ENCODE data around the gene DAPL1.
A peak's percentile ranks its signal among the peaks of the same experiment; 100 is the strongest.
"Not testable (repeated sequence)": the region's sequence is repeated elsewhere in the genome, so short reads cannot be mapped to it uniquely, and the experiment has no call there.

Gene DAPL1

GRCh38 chr2:158829167-158829566 lies 34.0 kb downstream of the DAPL1 start:
- in situ Hi-C loops (cut with HindIII; ENCODE audit: low sequenced_read_pairs): no loop called here
- DNase-seq (ENCODE audit: low read depth): no peak
- no peak for TF ChIP-seq CTCF (IDR thresholded peaks at IDR 0.05; ENCODE audit: low read depth, low read length, missing control alignments)
- H3K4me3 ChIP-seq (ENCODE audit: low read depth, low read length): no peak overlapping the region

GRCh38 chr2:158830201-158830600 lies 35.1 kb downstream of the DAPL1 start:
- no peak for DNase-seq (ENCODE audit: low read depth)
- no peak overlapping the region for H3K4me3 ChIP-seq (ENCODE audit: low read depth, low read length)
- TF ChIP-seq CTCF (IDR thresholded peaks at IDR 0.05; ENCODE audit: low read depth, low read length, missing control alignments): no peak
- in situ Hi-C loops (cut with HindIII; ENCODE audit: low sequenced_read_pairs): no loop called here

GRCh38 chr2:158835431-158835830 lies 40.3 kb downstream of the DAPL1 start:
- no peak for TF ChIP-seq CTCF (IDR thresholded peaks at IDR 0.05; ENCODE audit: low read depth, low read length, missing control alignments)
- DNase-seq (ENCODE audit: low read depth): no peak
- no peak overlapping the region for H3K4me3 ChIP-seq (ENCODE audit: low read depth, low read length)
- in situ Hi-C loops (cut with HindIII; ENCODE audit: low sequenced_read_pairs): no loop called here

- no peak for TF ChIP-seq CTCF (IDR thresholded peaks at IDR 0.05; ENCODE audit: low read depth, low read length, missing control alignments)
- in situ Hi-C loops (cut with HindIII; ENCODE audit: low sequenced_read_pairs): no loop called here
- no peak for DNase-seq (ENCODE audit: low read depth)
- H3K4me3 ChIP-seq (ENCODE audit: low read depth, low read length): no peak overlapping the region
Observed at GRCh38 chr2:158837645-158838044, 42.5 kb downstream of the DAPL1 start.

- peak; percentile 41 for DNase-seq (ENCODE audit: low read depth)
- in situ Hi-C loops (cut with HindIII; ENCODE audit: low sequenced_read_pairs): no loop called here
- H3K4me3 ChIP-seq (ENCODE audit: low read depth, low read length): no peak overlapping the region
- TF ChIP-seq CTCF (IDR thresholded peaks at IDR 0.05; ENCODE audit: low read depth, low read length, missing control alignments): no peak
Observed at GRCh38 chr2:158841850-158842249, 46.7 kb downstream of the DAPL1 start.

- TF ChIP-seq CTCF (IDR thresholded peaks at IDR 0.05; ENCODE audit: low read depth, low read length, missing control alignments): no peak
Observed at GRCh38 chr2:158845444-158845843, 50.3 kb downstream of the DAPL1 start.

GRCh38 chr2:158845859-158846258 lies 50.7 kb downstream of the DAPL1 start:
- peak; percentile 51 for DNase-seq (ENCODE audit: low read depth)
- H3K4me3 ChIP-seq (ENCODE audit: low read depth, low read length): no peak overlapping the region
- TF ChIP-seq CTCF (IDR thresholded peaks at IDR 0.05; ENCODE audit: low read depth, low read length, missing control alignments): no peak
- in situ Hi-C loops (cut with HindIII; ENCODE audit: low sequenced_read_pairs): no loop called here

More at GRCh38 chr2:158845444-158845843, 50.3 kb downstream of the DAPL1 start:
- H3K4me3 ChIP-seq (ENCODE audit: low read depth, low read length): no peak overlapping the region
- in situ Hi-C loops (cut with HindIII; ENCODE audit: low sequenced_read_pairs): no loop called here
- no peak for DNase-seq (ENCODE audit: low read depth)

GRCh38 chr2:158847526-158847925 lies 52.4 kb downstream of the DAPL1 start:
- in situ Hi-C loops (cut with HindIII; ENCODE audit: low sequenced_read_pairs); DNase-seq (ENCODE audit: low read depth); H3K4me3 ChIP-seq (ENCODE audit: low read depth, low read length): not testable (repeated sequence)

- in situ Hi-C loops (cut with HindIII; ENCODE audit: low sequenced_read_pairs); H3K4me3 ChIP-seq (ENCODE audit: low read depth, low read length); DNase-seq (ENCODE audit: low read depth): not testable (repeated sequence)
Observed at GRCh38 chr2:158848031-158848970, 53.2 kb downstream of the DAPL1 start.

Data from astrocyte of the cerebellum (primary cell).